Astrocyte (in vitro differentiated cells and primary cell): ENCODE data around the gene LASP1NB.

Source experiments
- DNase-seq: peaks from one replicate; pipeline ENCODE4 v3.0.0-alpha.2; 2010; ENCODE audit warnings: low read depth
- FAIRE-seq: peaks from 2 replicates; lab custom pipeline; 2011; peaks lifted over from hg19 to GRCh38; lab: Jason Lieb, UNC
- H2AFZ ChIP-seq: 2 replicates; pipeline ENCODE4 v1.6.0; 2012; ENCODE audit warnings: low read depth, low read length, inconsistent platforms
- H3K27ac ChIP-seq: 2 replicates; pipeline ENCODE4 v1.5.1; 2011; ENCODE audit warnings: low read depth, low read length, inconsistent platforms
- H3K27me3 ChIP-seq: 2 replicates; pipeline ENCODE4 v1.6.0; 2011; ENCODE audit warnings: low read length, inconsistent platforms; ENCODE audit not compliant: insufficient read depth
- H3K36me3 ChIP-seq: 2 replicates; pipeline ENCODE4 v1.5.1; 2011; ENCODE audit warnings: low read length, inconsistent platforms; ENCODE audit not compliant: insufficient read depth
- H3K4me1 ChIP-seq: 2 replicates; pipeline ENCODE4 v1.5.1; 2011; ENCODE audit warnings: low read length, inconsistent platforms; ENCODE audit not compliant: insufficient read depth
- H3K4me2 ChIP-seq: 2 replicates; pipeline ENCODE4 v1.6.0; 2012; ENCODE audit warnings: low read length, inconsistent platforms
- H3K4me3 ChIP-seq: 2 replicates; pipeline ENCODE4 v1.5.1; 2011; ENCODE audit warnings: low read depth, mild to moderate bottlenecking, low read length, inconsistent platforms; ENCODE audit not compliant: insufficient read depth
- H3K79me2 ChIP-seq: 2 replicates; pipeline ENCODE4 v1.6.0; 2012; ENCODE audit warnings: mild to moderate bottlenecking, low read length, inconsistent platforms; ENCODE audit not compliant: insufficient read depth
- H3K9ac ChIP-seq: 2 replicates; pipeline ENCODE4 v1.6.0; 2012; ENCODE audit warnings: mild to moderate bottlenecking, low read length, inconsistent platforms
- H3K9me3 ChIP-seq: 2 replicates; pipeline ENCODE4 v1.5.1; 2012; ENCODE audit warnings: low read depth, mild to moderate bottlenecking, low read length, inconsistent platforms; ENCODE audit not compliant: insufficient read depth
- H4K20me1 ChIP-seq: 2 replicates; pipeline ENCODE4 v1.6.0; 2012; ENCODE audit warnings: low read length, inconsistent platforms; ENCODE audit not compliant: insufficient read depth
- H3K27ac Mint-ChIP-seq: one replicate; pipeline ENCODE4 v1.8.0; 2021; ENCODE audit warnings: mild to moderate bottlenecking, mixed read lengths; ENCODE audit not compliant: unreplicated experiment
- H3K27me3 Mint-ChIP-seq: one replicate; pipeline ENCODE4 v1.8.0; 2021; ENCODE audit warnings: low read depth, mixed read lengths; ENCODE audit not compliant: unreplicated experiment
- H3K36me3 Mint-ChIP-seq: one replicate; pipeline ENCODE4 v1.8.0; 2021; ENCODE audit warnings: low read depth, mixed read lengths; ENCODE audit not compliant: unreplicated experiment
- H3K4me1 Mint-ChIP-seq: one replicate; pipeline ENCODE4 v1.8.0; 2021; ENCODE audit warnings: low read depth, mixed read lengths; ENCODE audit not compliant: unreplicated experiment
- H3K4me3 Mint-ChIP-seq: one replicate; pipeline ENCODE4 v1.8.0; 2021; ENCODE audit warnings: mild to moderate bottlenecking, moderate library complexity, mixed read lengths; ENCODE audit not compliant: unreplicated experiment
- H3K9me3 Mint-ChIP-seq: one replicate; pipeline ENCODE4 v1.8.0; 2021; ENCODE audit warnings: mild to moderate bottlenecking, mixed read lengths; ENCODE audit not compliant: unreplicated experiment
- CTCF ChIP-seq: IDR thresholded peaks from 2 replicates; pipeline ENCODE4 v1.5.1; 2011; ENCODE audit warnings: low read depth, mild to moderate bottlenecking, inconsistent platforms, low read length, moderate library complexity; ENCODE audit not compliant: insufficient read depth
- EZH2 ChIP-seq: IDR thresholded peaks from 2 replicates; pipeline ENCODE4 v1.6.1; 2012; ENCODE audit warnings: mild to moderate bottlenecking, low read length, inconsistent platforms; ENCODE audit not compliant: insufficient read depth

The LASP1NB gene

GRCh38 chr17:38892083-38892482, 33.3 kb upstream of the LASP1NB start:
- H2AFZ ChIP-seq, result no peak overlapping the region
- H3K4me3 Mint-ChIP-seq, result no peak overlapping the region
- H3K9ac ChIP-seq, result no peak overlapping the region
- H3K4me1 ChIP-seq, result peaks cover 14% of the 10 kb centered on the region
- H3K9me3 Mint-ChIP-seq, result no peaks in the 10 kb centered on the region
- no peak overlapping the region for H3K4me2 ChIP-seq
- H3K27ac ChIP-seq, result no peak overlapping the region
- TF ChIP-seq CTCF, result no peak
- TF ChIP-seq EZH2, result no peak
- FAIRE-seq (no peak), DNase-seq (no peak)
- no peaks in the 10 kb centered on the region for H3K27me3 ChIP-seq
- H3K4me3 ChIP-seq, result no peak overlapping the region
- H3K27me3 Mint-ChIP-seq, result no peaks in the 10 kb centered on the region
- peaks cover 47% of the 10 kb centered on the region for H3K36me3 ChIP-seq
- H4K20me1 ChIP-seq, result peaks cover 95% of the 10 kb centered on the region
- H3K27ac Mint-ChIP-seq, result no peak overlapping the region
- H3K4me1 Mint-ChIP-seq, result peaks cover 34% of the 10 kb centered on the region
- no peaks in the 10 kb centered on the region for H3K9me3 ChIP-seq
- peaks cover 90% of the 10 kb centered on the region for H3K79me2 ChIP-seq
- H3K36me3 Mint-ChIP-seq, result peaks cover 7% of the 10 kb centered on the region

- Histone ChIP-seq H3K9ac (no peak overlapping the region), H3K4me1 (peaks cover 19% of the 10 kb centered on the region), H4K20me1 (peaks cover 95% of the 10 kb centered on the region), H3K9me3 (no peaks in the 10 kb centered on the region), H3K4me3 (no peak overlapping the region), H3K27me3 (no peaks in the 10 kb centered on the region), H3K4me2 (no peak overlapping the region), H2AFZ (no peak overlapping the region), H3K27ac (no peak overlapping the region), H3K36me3 (peaks cover 46% of the 10 kb centered on the region), H3K79me2 (peaks cover 90% of the 10 kb centered on the region)
- Mint-ChIP-seq H3K36me3 (peaks cover 7% of the 10 kb centered on the region), H3K4me1 (peaks cover 35% of the 10 kb centered on the region), H3K9me3 (no peaks in the 10 kb centered on the region), H3K27ac (no peak overlapping the region), H3K4me3 (no peak overlapping the region), H3K27me3 (no peaks in the 10 kb centered on the region)
- TF ChIP-seq CTCF (no peak), EZH2 (no peak)
- no peak for FAIRE-seq
- no peak for DNase-seq
Observed at GRCh38 chr17:38892620-38893019, 32.8 kb upstream of the LASP1NB start.

GRCh38 chr17:38893113-38893512, 32.3 kb upstream of the LASP1NB start:
- Mint-ChIP-seq H3K27me3 (no peaks in the 10 kb centered on the region), H3K4me3 (no peak overlapping the region), H3K4me1 (peaks cover 40% of the 10 kb centered on the region), H3K36me3 (peaks cover 7% of the 10 kb centered on the region), H3K9me3 (no peaks in the 10 kb centered on the region), H3K27ac (no peak overlapping the region)
- Histone ChIP-seq H3K4me3 (no peak overlapping the region), H3K9me3 (no peaks in the 10 kb centered on the region), H3K4me2 (no peak overlapping the region), H3K27me3 (no peaks in the 10 kb centered on the region), H3K27ac (no peak overlapping the region), H3K36me3 (peaks cover 46% of the 10 kb centered on the region), H3K9ac (no peak overlapping the region), H2AFZ (no peak overlapping the region), H4K20me1 (peaks cover 95% of the 10 kb centered on the region), H3K4me1 (peaks cover 24% of the 10 kb centered on the region), H3K79me2 (peaks cover 89% of the 10 kb centered on the region)
- DNase-seq, result no peak
- FAIRE-seq, result no peak
- no peak for TF ChIP-seq CTCF
- TF ChIP-seq EZH2, result no peak
